HG03095 (cell line): ENCODE data around the gene GPR176.

ENCODE experiments used
- ATAC-seq: cut with Tn5 transposase; IDR thresholded peaks from one replicate; pipeline ENCODE4 v1.9.1; 2021; ENCODE audit warnings: moderate library complexity; ENCODE audit not compliant: unreplicated experiment

GPR176 gene, protein sequence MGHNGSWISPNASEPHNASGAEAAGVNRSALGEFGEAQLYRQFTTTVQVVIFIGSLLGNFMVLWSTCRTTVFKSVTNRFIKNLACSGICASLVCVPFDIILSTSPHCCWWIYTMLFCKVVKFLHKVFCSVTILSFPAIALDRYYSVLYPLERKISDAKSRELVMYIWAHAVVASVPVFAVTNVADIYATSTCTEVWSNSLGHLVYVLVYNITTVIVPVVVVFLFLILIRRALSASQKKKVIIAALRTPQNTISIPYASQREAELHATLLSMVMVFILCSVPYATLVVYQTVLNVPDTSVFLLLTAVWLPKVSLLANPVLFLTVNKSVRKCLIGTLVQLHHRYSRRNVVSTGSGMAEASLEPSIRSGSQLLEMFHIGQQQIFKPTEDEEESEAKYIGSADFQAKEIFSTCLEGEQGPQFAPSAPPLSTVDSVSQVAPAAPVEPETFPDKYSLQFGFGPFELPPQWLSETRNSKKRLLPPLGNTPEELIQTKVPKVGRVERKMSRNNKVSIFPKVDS

DNA sequence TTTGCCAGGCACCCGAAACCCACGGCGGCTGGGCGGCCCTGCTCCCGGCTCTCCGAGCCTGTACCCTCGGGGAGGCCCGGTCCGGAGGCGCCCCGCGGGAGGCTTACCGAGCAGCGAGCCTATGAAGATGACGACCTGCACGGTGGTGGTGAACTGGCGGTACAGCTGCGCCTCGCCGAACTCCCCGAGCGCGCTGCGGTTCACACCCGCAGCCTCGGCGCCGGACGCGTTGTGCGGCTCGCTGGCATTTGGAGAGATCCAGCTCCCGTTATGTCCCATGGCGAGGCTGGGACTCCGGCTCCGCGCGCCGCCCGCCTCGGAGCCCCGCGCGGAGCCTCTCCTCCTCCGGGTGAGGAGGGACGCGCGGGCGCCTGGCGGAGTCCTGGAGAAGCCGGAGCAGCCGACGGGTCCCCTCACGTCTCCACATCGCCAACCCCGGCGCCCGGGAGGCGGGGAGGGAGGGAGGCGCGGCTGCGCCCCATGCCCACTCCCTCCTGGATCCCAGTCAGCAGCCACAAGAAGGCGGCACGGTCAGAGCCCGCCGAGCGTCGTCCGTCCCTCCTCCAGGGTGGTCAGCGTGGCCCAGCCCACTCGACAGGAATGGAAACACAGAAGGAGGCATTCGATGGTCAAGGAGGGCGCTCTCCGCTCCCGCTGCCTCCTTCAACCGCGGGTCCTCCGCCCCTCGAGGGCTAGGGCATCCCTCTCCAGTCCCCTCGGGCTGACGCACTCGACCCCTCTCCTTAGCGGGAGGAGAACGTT, at the start of gene GPR176:
GPR176 (minus strand) TSS at position 519 of the 762 bp plus-strand sequence; CDS start at position 279, 240 bp downstream.
- peak; percentile 17 for ATAC-seq

DNA sequence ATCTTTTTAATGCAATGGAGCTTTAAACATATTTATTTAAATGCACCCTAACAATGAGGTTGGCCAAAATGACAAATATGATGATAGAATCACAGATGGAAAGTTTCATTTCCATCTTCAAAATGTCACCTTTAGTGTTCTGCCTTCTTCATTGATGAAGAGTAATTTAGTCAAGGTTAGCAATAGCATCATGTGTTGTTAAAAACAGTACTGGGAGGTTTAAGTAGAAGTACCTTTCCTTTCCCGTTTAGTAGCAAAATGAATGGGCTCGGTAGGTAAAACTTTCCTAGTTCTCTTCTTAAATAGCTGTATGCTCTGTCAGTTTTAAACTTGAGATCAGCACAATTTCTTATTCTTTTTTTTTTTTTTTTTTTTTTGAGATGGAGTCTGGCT, 48.9 kb upstream of the GPR176 start:
- ATAC-seq: no peak

DNA sequence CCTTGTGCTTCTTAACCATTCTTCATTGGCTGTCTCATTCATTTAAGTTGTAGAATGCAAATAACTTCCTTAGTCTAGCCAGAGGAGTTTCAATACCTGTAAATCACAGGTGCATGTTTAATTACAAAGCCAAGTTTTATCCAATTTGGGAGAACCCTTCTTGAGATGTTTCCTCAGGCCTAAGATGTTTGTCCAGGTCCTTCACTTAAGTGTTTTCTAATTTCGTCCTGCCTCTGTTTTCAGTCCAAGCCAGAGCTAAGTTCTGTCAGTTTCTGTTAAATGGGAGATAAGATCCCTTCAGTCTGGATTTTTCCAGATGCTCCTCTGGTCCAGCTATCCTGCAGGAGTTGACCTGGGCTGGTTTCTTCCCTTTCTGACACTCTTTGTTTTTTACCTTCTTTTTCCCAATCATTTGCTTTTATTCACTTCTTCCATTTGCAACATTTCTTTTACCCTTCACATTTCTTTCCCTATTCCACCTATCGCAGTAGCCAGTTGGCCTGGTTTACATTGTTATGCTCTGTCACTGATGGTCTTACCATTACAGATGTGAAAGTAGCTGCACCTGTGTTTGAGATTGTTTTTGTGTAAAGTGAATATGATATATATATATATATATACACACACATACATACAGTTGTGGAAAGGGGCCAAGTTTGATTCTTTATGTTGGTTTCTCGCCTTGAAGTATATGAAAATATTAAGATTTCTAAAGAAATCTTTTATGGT, 48.4 kb upstream of the GPR176 start:
- ATAC-seq: no peak

DNA sequence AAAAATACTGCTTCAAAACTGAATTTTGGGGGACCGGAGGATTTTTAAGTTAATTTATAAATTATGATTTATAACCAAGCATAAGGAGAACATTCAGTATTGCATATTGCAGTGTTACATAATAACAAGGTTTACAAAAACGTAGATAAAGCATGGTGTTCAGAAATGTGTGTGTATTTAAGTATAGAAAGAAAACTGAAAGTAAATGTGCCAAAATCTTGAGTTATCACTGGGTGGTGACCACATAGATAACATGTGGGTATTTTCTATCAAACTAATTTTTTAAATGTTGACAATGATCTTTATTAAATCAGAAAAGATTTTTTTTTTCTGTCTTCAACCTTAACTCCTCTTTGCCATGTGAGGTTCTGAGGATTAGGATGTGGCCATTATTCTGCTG, 46.5 kb upstream of the GPR176 start:
- no peak for ATAC-seq

DNA sequence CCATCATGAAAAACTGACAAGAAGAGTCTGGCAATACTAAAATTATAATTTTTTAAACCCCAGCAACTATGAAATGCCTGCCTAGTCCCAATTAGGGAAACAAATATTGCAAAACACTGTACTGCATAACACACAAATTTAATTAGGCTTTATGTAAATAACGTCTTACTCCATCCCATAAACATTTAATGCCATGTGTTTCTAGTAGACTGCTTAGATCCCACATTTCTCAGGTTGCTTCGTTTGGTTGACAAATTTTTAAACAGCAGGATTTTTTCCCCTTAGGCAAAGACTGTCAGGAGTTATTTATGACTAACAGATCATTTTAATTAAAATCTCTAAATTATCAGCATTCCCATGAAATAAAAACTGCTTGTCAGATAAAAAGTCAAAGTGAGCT, 43.7 kb upstream of the GPR176 start:
- ATAC-seq: no peak

DNA sequence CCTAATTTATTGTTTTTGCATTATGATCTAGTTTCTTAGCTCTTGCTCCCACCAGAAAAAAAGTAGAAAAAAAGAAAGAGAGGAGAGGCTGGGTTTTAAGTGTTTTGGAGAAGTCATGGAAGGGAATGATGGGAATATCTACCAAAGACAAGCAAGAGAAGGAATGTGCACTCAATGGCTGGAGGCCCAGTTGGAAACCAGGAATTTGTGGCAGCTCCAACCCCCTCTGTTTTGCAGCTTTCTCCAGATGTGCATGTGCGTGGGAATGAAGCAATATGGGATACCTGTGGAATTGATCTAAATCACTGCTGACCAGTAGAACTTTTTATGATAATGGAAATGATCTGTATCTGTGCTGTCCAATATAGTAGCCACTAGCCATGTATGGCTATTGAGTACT, 41.0 kb upstream of the GPR176 start:
- no peak for ATAC-seq

DNA sequence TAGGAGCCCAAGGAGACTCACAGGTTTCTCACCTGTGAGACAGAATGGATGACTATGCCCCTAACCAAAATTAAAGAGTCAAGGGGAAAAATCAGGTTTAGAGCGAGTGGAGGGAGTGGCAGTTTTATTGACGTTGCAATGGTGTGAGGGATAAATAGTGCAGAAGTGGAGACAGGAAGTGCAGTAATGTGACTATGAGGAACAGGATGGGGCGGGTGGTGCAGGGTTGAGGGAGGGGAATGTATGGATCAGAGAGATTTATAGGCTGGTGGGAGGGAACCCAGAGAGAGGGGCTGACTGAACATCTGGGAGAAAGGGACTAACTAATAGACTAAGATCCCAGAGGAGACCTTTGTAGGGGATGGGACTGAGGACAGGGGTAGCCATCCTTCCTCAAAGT, 40.3 kb upstream of the GPR176 start:
- no peak for ATAC-seq

DNA sequence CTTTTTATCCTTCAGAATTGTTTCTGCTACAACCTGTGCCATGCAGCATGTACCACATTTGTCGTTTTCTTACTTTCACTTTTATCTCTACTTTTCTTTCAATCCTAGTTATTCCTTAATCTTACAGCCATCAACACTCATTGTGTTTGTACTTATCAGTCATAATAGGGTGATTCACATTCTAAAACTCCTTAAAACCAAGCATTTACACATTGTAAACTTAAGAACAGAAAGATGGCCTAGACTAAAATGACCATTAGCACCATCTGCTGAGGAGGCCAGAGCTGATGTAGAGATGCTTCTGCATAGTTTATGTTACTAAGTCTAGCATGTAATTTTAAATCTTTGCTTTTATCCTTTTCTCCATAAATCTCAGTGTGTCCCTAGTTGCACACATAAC, 39.3 kb upstream of the GPR176 start:
- ATAC-seq: no peak

DNA sequence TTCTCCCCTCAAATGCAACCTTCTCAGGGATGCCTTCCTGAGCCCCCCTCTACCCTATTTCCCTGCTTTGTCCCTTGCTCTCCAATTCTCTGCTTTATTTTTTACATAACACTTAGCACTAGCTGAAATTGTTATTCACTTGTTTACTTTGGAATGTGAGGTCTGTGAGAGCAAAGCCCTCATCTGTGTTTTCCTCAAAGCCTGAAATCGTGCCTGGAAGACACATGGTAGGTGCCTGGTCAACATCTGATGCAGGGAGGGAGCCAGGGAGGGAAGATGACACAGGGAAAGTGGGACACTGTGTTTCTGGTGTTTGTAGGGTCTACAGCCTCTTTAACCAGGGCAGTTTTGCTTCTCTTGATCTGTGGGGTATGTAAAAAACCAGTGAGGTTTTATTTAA, 37.4 kb upstream of the GPR176 start:
- ATAC-seq: no peak

DNA sequence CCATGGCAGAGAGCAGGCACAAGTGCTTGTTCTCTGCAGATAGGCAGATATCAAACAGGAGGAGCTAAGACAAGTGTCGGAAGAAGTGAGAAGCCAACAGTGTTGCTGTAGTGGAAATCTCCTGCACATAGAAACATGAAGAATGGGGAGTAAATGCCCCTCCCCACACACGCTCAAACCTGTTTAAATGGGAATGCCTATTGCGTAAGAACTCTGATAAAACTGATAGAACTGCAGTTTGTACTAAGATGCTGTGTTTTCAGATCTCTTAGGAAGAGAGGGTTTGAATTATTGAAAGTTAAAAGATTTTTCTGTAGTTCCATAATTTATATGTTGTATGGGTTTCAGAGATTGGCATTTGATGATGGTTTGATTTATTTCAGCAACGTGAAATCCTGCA, 33.5 kb upstream of the GPR176 start:
- ATAC-seq: no peak

DNA sequence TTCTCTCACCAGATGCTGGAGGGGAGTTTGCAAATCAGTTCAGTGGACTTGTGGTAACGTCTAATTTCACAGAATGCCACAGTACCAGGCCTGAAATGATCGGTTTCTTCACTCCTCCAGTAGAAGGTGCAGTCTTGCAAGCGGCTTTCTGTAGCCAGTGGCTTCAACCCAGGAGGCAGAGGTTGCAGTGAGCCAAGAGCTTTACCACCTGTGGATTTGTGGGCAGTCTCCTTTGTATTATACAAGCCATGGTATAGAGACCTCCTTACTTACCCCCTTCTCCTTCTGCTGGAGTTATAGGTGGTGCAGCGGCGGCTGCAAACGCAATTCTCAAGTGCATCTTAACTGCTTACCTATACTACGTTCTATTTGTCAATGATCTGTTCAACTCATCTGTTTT, 31.5 kb upstream of the GPR176 start:
- no peak for ATAC-seq

DNA sequence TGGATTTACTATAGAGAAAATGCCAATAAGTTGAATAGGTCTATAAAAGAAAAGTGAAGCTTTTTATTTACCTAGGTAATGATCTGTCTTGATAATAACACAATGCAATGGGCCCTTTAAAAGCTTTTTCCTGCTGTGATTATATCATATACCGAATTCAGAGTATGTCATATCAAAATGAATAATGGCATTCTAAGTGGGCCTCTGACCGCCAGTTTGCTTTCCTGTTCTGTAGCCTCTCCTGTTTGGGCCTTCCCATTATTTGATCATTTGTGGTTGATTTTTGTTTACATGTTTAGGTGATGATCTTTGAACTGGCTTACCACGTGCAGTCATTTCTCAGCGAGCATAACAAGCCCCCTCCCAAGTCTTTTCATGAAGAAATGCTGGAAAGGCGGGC, 28.8 kb upstream of the GPR176 start:
- ATAC-seq: no peak

DNA sequence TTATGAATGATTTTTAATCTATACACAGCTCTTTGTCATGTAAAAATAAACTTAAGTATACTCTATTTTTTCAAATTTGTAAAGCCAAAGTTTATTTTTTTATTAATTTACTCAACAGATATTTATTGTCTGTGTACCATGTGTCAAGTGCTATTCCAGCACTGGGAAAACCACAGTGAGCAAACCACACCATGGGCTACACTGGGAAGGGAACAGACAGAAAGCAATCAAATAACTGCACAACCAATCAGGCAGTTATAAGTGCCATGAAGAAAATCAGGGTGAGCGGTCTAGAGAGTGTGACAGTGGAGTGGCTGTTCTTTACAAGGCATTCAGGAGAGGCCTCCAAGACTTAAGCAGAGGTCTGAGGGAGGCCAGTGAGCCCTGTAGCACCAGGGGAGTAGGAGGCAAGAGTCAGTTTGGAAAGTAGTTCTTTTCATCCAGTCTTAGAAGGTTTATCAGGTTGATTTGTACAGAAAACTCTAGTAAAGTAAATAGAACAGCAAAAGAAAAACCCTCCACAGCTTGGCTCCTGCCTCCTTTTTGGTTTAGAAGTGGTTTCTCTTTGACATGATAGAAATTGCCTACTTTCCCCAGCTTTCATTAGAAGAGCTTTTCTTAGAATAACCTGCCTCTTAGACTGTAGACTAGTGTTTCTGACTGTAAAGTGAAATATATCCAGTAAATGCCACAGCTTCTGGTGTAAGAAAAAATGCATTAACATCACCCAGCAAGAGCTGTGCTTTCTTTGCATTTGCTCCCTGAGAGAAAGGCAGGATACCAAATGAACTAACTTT, 27.5 kb upstream of the GPR176 start:
- ATAC-seq: no peak

DNA sequence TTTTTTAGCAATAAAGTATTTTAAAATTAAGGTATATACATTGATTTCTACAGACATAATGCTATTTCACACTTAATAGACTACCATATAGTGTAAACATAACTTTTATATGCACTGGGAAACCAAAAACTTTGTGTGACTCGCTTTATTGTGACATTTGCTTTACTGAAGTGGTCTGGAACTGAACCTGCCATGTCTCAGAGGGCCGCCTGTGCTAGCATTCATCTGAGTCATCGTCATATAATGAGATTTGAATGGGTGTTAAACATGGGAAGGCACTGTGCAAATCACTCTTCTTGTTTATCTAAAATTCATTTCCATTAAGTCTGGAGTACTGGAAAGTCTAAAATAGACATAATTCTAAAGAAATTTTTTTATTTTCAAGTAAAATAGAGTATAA, 26.8 kb upstream of the GPR176 start:
- ATAC-seq: no peak

DNA sequence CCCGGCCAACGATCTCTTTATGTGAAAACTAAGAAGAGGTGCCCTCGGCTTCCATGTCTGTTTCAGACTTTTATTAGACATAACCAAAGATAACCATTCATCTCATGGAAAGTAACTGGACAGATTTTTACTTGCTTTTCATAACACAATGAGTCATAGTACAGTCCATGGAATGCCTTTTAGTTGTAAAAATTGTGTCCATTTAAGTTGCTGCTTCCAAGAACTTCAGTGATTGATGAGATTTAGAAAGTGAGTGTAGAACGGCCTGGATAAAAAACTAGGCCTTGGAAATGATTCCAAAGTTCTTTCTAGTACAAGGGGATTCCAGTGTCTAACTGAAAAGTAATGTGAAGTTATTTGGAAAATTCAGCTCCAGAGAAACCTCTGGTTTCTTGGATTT, 24.7 kb upstream of the GPR176 start:
- ATAC-seq: no peak

DNA sequence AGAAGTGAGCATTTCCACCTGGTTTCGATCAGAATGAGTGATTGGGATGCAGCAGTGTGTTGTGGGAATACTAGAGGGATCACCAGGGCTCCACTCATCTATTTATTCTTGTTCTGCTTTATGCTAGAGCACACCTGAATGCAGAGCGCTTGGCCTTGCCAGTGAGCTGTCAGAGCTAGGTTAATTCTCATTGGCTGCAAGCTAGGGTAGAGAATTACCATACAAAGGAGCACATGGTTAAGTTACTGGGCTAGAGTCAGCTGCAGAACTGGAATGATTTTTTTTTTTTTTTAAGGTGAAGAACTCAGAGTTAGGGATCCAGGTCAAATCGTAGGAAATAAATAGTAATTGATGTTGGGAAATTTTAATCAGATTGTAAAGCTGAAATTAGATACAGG, 22.7 kb upstream of the GPR176 start:
- no peak for ATAC-seq

DNA sequence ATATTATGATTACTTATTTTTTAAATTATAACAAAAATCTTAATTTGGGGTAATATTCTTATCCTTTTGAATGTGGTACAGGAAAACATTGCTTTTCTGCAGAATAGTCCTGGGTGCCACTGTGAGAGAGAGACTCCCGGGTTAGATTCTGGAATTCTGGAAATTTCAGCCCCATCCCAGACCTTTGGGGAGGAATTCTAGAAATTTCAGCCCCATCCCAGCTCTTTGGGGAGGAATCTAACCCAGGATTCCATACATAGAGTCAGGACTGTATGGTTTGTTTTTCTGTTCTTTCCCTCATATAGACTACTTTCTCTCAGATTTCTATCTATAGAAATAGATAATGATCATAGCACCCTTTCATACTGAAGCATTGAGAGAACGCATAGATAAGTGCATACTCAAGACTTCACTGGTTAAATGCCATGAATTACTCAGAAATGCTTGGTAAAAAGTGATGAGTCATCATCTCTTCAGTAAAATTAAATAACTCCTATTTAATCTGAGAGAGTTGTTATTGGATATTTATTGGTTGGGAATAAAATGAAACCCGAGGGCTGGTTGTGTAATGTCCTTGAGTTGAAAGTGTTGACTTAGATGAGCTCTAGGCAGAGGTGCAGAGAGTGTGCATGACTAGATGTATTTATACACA, 22.2 kb upstream of the GPR176 start:
- ATAC-seq: no peak

DNA sequence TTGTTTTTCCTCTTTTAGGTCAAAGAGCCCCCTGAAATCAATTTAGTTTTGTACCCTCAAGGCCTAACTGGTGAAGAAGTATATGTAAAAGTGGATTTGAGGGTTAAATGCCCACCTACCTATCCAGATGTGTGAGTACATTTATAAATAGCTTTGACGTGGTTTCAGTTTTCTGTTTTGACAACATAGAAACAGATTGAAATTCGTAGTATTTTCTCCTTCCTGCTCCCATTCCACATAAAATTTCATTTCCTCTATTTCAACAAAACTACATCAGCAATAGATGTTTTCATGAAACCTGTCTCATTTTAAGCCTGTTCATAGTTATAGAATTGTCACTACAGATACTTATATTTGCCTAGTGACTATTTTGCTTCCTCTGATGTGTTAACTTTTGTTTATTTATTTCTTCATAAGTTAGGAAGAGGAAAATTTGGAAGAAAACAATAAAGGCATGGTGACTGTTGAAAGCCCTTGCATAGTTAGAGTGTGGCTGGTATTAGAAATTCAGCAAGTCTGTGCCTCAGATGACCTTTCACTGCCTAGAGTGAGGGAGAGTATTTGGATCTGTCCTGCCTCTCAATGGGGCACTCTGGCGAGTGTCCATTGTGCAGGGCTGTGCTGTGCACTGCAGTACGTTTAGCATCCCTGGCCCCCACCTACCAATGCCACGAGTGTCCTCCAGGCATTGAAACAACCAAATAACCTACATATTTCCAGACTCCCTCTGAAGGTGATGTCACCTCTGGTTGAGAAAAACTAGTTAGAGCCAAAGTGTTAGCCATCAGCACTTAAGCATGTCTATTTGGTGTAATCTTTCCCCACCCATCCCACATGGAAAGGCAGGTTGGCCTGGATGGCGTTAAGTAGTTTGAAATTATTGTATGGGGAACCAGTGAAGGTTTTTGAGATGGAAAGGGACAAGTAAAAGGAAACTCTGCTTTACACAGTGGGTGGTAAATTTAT, 19.7 kb upstream of the GPR176 start:
- no peak for ATAC-seq

DNA sequence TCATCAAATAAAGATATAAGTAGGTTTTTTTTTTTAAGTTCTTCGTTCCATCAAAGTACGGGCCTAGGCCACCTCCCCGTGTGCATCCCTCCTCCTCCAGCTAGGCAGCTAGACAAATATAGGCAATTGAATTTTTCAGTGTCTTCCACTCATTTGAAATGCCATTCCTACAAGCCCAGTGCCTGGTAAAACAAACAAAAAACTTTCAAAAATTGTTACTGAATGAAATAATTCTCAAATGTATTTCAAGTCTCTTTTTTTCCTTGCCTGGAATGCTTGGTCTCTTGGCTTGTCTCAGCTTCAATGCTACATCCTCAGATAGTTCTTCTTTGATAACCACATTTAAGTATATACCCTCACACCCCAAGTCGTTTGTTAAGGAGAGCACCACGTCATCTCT, 17.6 kb upstream of the GPR176 start:
- no peak for ATAC-seq
